ENCODE data around the gene EMD. TPM values are rescaled to one million over a fixed set of nuclear protein-coding genes. Genes with fewer than 3 reads are reported as not detected.

Gene EMD
- total and polyA plus RNA-seq, 2 of the 13 experiments (the other 11 are each of a cell fraction or from before 2014, with no cell fraction given), result 14.5 to 14.9 TPM

GRCh38 chrX:154371017-154371788 is 7.9 kb upstream of the EMD start (continued):
- TF ChIP-seq FOXO4 (CRISPR knock-in tag; conservative IDR thresholded peaks at IDR 0.05) (no peak), ZFP62 (CRISPR knock-in tag; IDR thresholded peaks at IDR 0.05) (no peak), NFKB2 (CRISPR knock-in tag; IDR thresholded peaks at IDR 0.05; ENCODE audit: borderline replicate concordance) (peak; percentile 46; the same call in 1 of the 2 replicates), CAMTA2 (CRISPR knock-in tag; IDR thresholded peaks at IDR 0.05; ENCODE audit: borderline replicate concordance) (no peak), SP1 (IDR thresholded peaks at IDR 0.05) (no peak), SP1 (CRISPR knock-in tag; IDR thresholded peaks at IDR 0.05) (peak; percentile 81), ZNF34 (CRISPR knock-in tag; IDR thresholded peaks at IDR 0.05; ENCODE audit: borderline replicate concordance) (no peak), RBFOX2 (IDR thresholded peaks at IDR 0.05; ENCODE audit: low read depth, low read length) (peak; percentile 89), ATF4 (CRISPR knock-in tag; IDR thresholded peaks at IDR 0.05) (peak in 1 of 2 experiments; percentile 49; a peak in 1 of 4 replicates), TMF1 (CRISPR knock-in tag; IDR thresholded peaks at IDR 0.05; ENCODE audit: low read depth) (peak; percentile 29; the same call in 1 of the 2 replicates), SMC3 (IDR thresholded peaks at IDR 0.05; ENCODE audit: low read length) (no peak), ZNF850 (CRISPR knock-in tag; conservative IDR thresholded peaks at IDR 0.05) (no peak), ZFAT (CRISPR knock-in tag; conservative IDR thresholded peaks at IDR 0.05) (no peak), SALL1 (CRISPR knock-in tag; IDR thresholded peaks at IDR 0.05) (peak; percentile 80), BCL6 (CRISPR knock-in tag; IDR thresholded peaks at IDR 0.05) (peak; percentile 36; the same call in 1 of the 2 replicates), ZNF572 (CRISPR knock-in tag; IDR thresholded peaks at IDR 0.05) (no peak)
- TF ChIP-seq, protein P1, sequence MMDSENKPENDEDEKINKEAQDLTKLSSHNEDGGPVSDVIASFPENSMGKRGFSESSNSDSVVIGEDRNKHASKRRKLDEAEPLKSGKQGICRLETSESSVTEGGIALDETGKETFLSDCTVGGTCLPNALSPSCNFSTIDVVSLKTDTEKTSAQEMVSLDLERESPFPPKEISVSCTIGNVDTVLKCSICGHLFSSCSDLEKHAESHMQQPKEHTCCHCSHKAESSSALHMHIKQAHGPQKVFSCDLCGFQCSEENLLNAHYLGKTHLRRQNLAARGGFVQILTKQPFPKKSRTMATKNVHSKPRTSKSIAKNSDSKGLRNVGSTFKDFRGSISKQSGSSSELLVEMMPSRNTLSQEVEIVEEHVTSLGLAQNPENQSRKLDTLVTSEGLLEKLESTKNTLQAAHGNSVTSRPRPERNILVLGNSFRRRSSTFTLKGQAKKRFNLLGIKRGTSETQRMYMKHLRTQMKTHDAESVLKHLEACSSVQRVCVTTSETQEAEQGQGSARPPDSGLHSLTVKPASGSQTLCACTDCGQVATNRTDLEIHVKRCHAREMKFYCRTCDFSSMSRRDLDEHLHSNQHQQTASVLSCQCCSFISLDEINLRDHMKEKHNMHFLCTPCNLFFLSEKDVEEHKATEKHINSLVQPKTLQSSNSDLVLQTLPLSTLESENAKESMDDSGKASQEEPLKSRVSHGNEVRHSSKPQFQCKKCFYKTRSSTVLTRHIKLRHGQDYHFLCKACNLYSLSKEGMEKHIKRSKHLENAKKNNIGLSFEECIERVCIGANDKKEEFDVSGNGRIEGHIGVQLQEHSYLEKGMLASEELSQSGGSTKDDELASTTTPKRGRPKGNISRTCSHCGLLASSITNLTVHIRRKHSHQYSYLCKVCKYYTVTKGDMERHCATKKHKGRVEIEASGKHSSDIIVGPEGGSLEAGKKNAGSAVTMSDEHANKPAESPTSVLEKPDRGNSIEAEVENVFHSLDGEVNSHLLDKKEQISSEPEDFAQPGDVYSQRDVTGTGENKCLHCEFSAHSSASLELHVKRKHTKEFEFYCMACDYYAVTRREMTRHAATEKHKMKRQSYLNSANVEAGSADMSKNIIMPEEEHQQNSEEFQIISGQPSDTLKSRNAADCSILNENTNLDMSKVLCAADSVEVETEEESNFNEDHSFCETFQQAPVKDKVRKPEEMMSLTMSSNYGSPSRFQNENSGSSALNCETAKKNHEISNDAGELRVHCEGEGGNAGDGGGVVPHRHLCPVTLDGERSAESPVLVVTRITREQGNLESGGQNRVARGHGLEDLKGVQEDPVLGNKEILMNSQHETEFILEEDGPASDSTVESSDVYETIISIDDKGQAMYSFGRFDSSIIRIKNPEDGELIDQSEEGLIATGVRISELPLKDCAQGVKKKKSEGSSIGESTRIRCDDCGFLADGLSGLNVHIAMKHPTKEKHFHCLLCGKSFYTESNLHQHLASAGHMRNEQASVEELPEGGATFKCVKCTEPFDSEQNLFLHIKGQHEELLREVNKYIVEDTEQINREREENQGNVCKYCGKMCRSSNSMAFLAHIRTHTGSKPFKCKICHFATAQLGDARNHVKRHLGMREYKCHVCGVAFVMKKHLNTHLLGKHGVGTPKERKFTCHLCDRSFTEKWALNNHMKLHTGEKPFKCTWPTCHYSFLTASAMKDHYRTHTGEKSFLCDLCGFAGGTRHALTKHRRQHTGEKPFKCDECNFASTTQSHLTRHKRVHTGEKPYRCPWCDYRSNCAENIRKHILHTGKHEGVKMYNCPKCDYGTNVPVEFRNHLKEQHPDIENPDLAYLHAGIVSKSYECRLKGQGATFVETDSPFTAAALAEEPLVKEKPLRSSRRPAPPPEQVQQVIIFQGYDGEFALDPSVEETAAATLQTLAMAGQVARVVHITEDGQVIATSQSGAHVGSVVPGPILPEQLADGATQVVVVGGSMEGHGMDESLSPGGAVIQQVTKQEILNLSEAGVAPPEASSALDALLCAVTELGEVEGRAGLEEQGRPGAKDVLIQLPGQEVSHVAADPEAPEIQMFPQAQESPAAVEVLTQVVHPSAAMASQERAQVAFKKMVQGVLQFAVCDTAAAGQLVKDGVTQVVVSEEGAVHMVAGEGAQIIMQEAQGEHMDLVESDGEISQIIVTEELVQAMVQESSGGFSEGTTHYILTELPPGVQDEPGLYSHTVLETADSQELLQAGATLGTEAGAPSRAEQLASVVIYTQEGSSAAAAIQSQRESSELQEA (CRISPR knock-in tag; IDR thresholded peaks at IDR 0.05; ENCODE audit: not compliant biosample characterization), result peak; percentile 46
- TF ChIP-seq, protein P2, sequence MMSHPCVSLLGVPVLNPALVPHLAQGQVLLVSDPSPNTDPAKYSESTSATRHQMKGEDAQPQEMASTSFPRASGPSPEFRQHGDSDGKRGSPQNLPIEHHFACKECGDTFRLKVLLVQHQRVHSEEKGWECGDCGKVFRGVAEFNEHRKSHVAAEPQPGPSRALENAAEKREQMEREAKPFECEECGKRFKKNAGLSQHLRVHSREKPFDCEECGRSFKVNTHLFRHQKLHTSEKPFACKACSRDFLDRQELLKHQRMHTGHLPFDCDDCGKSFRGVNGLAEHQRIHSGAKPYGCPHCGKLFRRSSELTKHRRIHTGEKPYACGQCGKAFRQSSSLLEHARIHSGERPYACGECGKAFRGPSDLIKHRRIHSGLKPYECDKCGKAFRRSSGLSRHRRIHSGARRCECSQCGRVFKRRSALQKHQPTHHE (CRISPR knock-in tag; IDR thresholded peaks at IDR 0.05; ENCODE audit: borderline replicate concordance), result no peak
